WTC11 (cell line): Measurements from ENCODE around the gene DUSP9. TPM values are rescaled to one million over a fixed set of nuclear protein-coding genes. Genes with fewer than 3 reads are reported as not detected.
A peak's percentile ranks its signal among the peaks of the same experiment; 100 is the strongest.

ENCODE experiments used
- ATAC-seq: fragments of 200-7000 bp; cut with Tn5 transposase; 2 replicates; pipeline ENCODE4 v1.10.0; 2021; ENCODE audit warnings: mild to moderate bottlenecking, moderate library complexity
- CTCF ChIA-PET: fragments of 300-600 bp; sonication (Branson Sonifier 250); formaldehyde crosslinking; loops from one replicate; lab custom pipeline; 2021; ENCODE audit warnings: antibody characterized with exemption; lab: Charles Lee
- POLR2A ChIA-PET: fragments of 350-600 bp; sonication (Branson Sonifier 250); formaldehyde crosslinking; loops from one replicate; lab custom pipeline; 2021; ENCODE audit warnings: antibody characterized with exemption; lab: Charles Lee
- DNase-seq: peaks from one replicate; pipeline ENCODE4 v3.0.0; 2021; ENCODE audit warnings: low spot score
- H3K27ac Mint-ChIP-seq: 2 replicates; pipeline ENCODE4 v1.8.0; 2021; ENCODE audit warnings: mixed read lengths
- H3K27me3 Mint-ChIP-seq: 2 replicates; pipeline ENCODE4 v1.8.0; 2021; ENCODE audit warnings: low read depth, mild to moderate bottlenecking, moderate library complexity, mixed read lengths
- H3K36me3 Mint-ChIP-seq: 2 replicates; pipeline ENCODE4 v1.8.0; 2021; ENCODE audit warnings: mixed read lengths
- H3K4me1 Mint-ChIP-seq: 2 replicates; pipeline ENCODE4 v1.8.0; 2022; ENCODE audit warnings: mixed read lengths
- H3K4me3 Mint-ChIP-seq: 2 replicates; pipeline ENCODE4 v1.8.0; 2021; ENCODE audit warnings: mild to moderate bottlenecking, moderate library complexity, mixed read lengths
- H3K9me3 Mint-ChIP-seq: 2 replicates; pipeline ENCODE4 v1.8.0; 2021; ENCODE audit warnings: mixed read lengths
- ATF1 ChIP-seq: sonication (generic); formaldehyde crosslinking; IDR thresholded peaks from 2 replicates; pipeline ENCODE4 v1.8.1; 2023; ENCODE audit warnings: mild to moderate bottlenecking, moderate library complexity, missing genetic modification reagents
- ATF6 ChIP-seq: sonication (generic); formaldehyde crosslinking; IDR thresholded peaks from 2 replicates; pipeline ENCODE4 v1.8.1; 2023; ENCODE audit warnings: mild to moderate bottlenecking, missing genetic modification reagents
- CREB1 ChIP-seq: sonication (generic); formaldehyde crosslinking; IDR thresholded peaks from 2 replicates; pipeline ENCODE4 v1.8.0; 2023; ENCODE audit warnings: mild to moderate bottlenecking, missing genetic modification reagents
- ERG ChIP-seq: fragments of 250-450 bp; sonication (Bioruptor Pico); IDR thresholded peaks from 2 replicates; pipeline ENCODE4 v1.8.0; 2021; ENCODE audit warnings: mild to moderate bottlenecking
- ETV6 ChIP-seq: sonication (generic); formaldehyde crosslinking; IDR thresholded peaks from 2 replicates; pipeline ENCODE4 v1.8.1; 2022; ENCODE audit warnings: mild to moderate bottlenecking, missing genetic modification reagents
- FOXK1 ChIP-seq: sonication (generic); formaldehyde crosslinking; IDR thresholded peaks from 2 replicates; pipeline ENCODE4 v1.8.0; 2022; ENCODE audit warnings: mild to moderate bottlenecking, moderate library complexity, missing genetic modification reagents
- GRHL2 ChIP-seq: fragments of 250-450 bp; sonication (Bioruptor Pico); IDR thresholded peaks from 2 replicates; pipeline ENCODE4 v1.8.0; 2022; ENCODE audit warnings: mild to moderate bottlenecking, moderate library complexity; ENCODE audit not compliant: insufficient replicate concordance, severe bottlenecking
- GTF2I ChIP-seq: fragments of 250-450 bp; sonication (Bioruptor Pico); conservative IDR thresholded peaks from 2 replicates; pipeline ENCODE4 v1.4.0; 2021; ENCODE audit warnings: mild to moderate bottlenecking
- HMGA2 ChIP-seq: fragments of 250-450 bp; sonication (Bioruptor Pico); IDR thresholded peaks from 2 replicates; pipeline ENCODE4 v1.4.0; 2021; ENCODE audit warnings: mild to moderate bottlenecking, moderate library complexity
- JAZF1 ChIP-seq: fragments of 250-450 bp; sonication (Bioruptor Pico); IDR thresholded peaks from 2 replicates; pipeline ENCODE4 v1.9.0; 2021; ENCODE audit warnings: moderate library complexity, mild to moderate bottlenecking, inconsistent platforms
- JUN ChIP-seq: sonication (generic); formaldehyde crosslinking; IDR thresholded peaks from 2 replicates; pipeline ENCODE4 v1.8.0; 2023; ENCODE audit warnings: mild to moderate bottlenecking, missing genetic modification reagents
- MXD4 ChIP-seq: fragments of 250-450 bp; sonication (Bioruptor Pico); IDR thresholded peaks from 2 replicates; pipeline ENCODE4 v1.8.0; 2021; ENCODE audit warnings: mild to moderate bottlenecking, moderate library complexity, borderline replicate concordance
- NFYB ChIP-seq: sonication (generic); formaldehyde crosslinking; conservative IDR thresholded peaks from 2 replicates; pipeline ENCODE4 v1.8.0; 2022; ENCODE audit warnings: low read depth, missing genetic modification reagents
- TP53 ChIP-seq: sonication (generic); formaldehyde crosslinking; IDR thresholded peaks from 2 replicates; pipeline ENCODE4 v1.8.1; 2023; ENCODE audit warnings: mild to moderate bottlenecking, missing genetic modification reagents
- ZBTB43 ChIP-seq: sonication (generic); formaldehyde crosslinking; IDR thresholded peaks from 2 replicates; pipeline ENCODE4 v1.8.1; 2023; ENCODE audit warnings: mild to moderate bottlenecking, missing genetic modification reagents
- ZNF232 ChIP-seq: sonication (generic); formaldehyde crosslinking; IDR thresholded peaks from 2 replicates; pipeline ENCODE4 v1.8.0; 2022; ENCODE audit warnings: mild to moderate bottlenecking, missing genetic modification reagents
- ZNF317 ChIP-seq: sonication (generic); formaldehyde crosslinking; IDR thresholded peaks from 2 replicates; pipeline ENCODE4 v1.8.1; 2023; ENCODE audit warnings: low read depth, mild to moderate bottlenecking, moderate library complexity, missing genetic modification reagents, borderline replicate concordance
- total RNA-seq: library from RNA; stranded (reverse); gene quantifications from 3 replicates; pipeline ENCODE4 v1.2.3, GENCODE V29; 2021

Gene DUSP9
- total RNA-seq, 1 experiment from 2014 or later, result 2.5 TPM

- H3K9me3 Mint-ChIP-seq, result peaks cover 5% of the 10 kb centered on the region
These were observed 38.1 kb downstream of the DUSP9 start for GRCh38 chrX:153685156-153685536.

GRCh38 chrX:153685751-153686696, 39.0 kb downstream of the DUSP9 start:
- ATAC-seq (no peak), DNase-seq (no peak)
- Mint-ChIP-seq H3K9me3 (peaks cover 5% of the 10 kb centered on the region), H3K36me3 (peaks cover 6% of the 10 kb centered on the region), H3K27me3 (no peaks in the 10 kb centered on the region; the same call in 1 of the 2 replicates), H3K4me1 (peaks cover 18% of the 10 kb centered on the region), H3K4me3 (peak overlapping the region; percentile 53), H3K27ac (peak overlapping the region; percentile 50; the same call in 1 of the 2 replicates)
- ChIA-PET POLR2A (interaction anchor here (0.7 to 1.9 kb wide), 5 partner anchors 12 to 87 kb away, joined by 3 to 7 read pairs (median 4); partner anchors contain the start of genes CCNQ and PNCK), CTCF (interaction anchor here (0.7 to 4.9 kb wide), 17 partner anchors 15 to 281 kb away, joined by 3 to 143 read pairs (median 4); partner anchors contain the start of genes CCNQ and PNCK)
- TF ChIP-seq CREB1 (CRISPR knock-in tag) (no peak), GRHL2 (CRISPR knock-in tag) (no peak), JUN (CRISPR knock-in tag) (no peak), HMGA2 (CRISPR knock-in tag) (no peak), ATF1 (CRISPR knock-in tag) (no peak), ETV6 (CRISPR knock-in tag) (no peak), ZNF317 (CRISPR knock-in tag) (no peak), JAZF1 (no peak), MXD4 (CRISPR knock-in tag) (no peak), TP53 (CRISPR knock-in tag) (no peak), ATF6 (no peak), ZBTB43 (no peak)

More at GRCh38 chrX:153685156-153685536, 38.1 kb downstream of the DUSP9 start:
- Mint-ChIP-seq H3K4me1 (peaks cover 18% of the 10 kb centered on the region), H3K27me3 (peaks cover under 1% of the 10 kb centered on the region; the same call in 1 of the 2 replicates), H3K36me3 (peaks cover 6% of the 10 kb centered on the region), H3K27ac (no peak overlapping the region), H3K4me3 (peak overlapping the region; percentile 18; the same call in 1 of the 2 replicates)
- DNase-seq, result no peak
- ATAC-seq, result no peak
- TF ChIP-seq FOXK1 (CRISPR knock-in tag), result no peak
- no peak for TF ChIP-seq ERG (CRISPR knock-in tag)
- TF ChIP-seq ZNF317 (CRISPR knock-in tag), result no peak
- TF ChIP-seq GTF2I (CRISPR knock-in tag), result no peak
- TF ChIP-seq ZNF232 (CRISPR knock-in tag), result no peak
- TF ChIP-seq NFYB (CRISPR knock-in tag), result no peak
- ChIA-PET POLR2A (interaction anchor here (1.5 to 1.9 kb wide), 4 partner anchors 11 to 109 kb away, joined by 4 to 7 read pairs (median 4); partner anchors contain the start of genes IDH3G and SSR4), CTCF (interaction anchor here (0.5 to 4.9 kb wide), 18 partner anchors 15 to 744 kb away, joined by 3 to 143 read pairs (median 4); partner anchors contain the start of genes DUSP9 and PNCK)
